ENCODE data around the gene TAPBP. TPM values are rescaled to one million over a fixed set of nuclear protein-coding genes. Genes with fewer than 3 reads are reported as not detected.

Gene TAPBP
- total and polyA plus RNA-seq, 9 of the 15 experiments (the other 6 are each of a cell fraction or from before 2014, with no cell fraction given): 5.6 to 74.0 (median 22.3) TPM

DNA sequence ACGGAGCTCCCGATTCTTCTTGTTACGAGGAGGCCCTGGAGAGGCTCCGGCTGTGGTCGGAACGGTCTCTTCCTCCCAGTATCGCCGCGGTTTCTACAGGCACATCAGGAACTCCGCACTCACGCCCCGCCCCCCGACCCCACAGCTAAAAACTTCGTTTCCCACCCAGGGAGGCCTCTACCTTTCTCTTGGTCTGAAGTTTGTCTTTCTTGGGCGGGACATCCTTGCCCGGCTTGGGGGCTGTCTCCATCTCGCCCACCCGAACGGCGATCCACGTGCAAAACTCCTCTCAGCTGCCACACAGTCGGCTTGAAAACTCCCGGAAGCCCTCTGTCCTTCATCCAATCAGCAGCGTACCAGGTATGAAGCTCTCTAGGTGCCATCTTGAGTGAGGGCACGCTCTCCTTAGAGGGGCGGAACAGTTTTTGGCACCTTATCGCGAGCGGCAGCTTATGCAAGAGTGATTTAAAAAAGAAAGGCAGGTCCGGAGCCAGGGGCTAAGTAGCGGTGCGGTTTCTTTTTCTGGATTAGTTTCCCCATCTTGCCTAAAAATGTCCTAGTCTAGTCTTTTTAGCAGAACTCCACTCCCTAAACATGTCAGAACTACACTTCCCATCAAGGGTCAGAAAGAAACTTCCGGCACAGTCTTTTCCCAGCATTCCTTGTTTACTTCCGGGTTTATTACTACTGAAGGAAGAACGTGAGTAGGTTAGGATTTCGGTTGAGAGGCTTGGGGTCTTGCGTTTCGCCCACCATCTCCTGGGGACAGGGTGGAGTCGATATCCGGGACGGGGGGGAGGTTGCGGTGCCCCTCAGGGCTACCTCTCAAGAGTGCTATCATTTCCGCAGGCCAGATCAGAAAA, 24.7 kb downstream of the TAPBP start, which contains the start of the genes PFDN6 and WDR46 (continued):
- peak; percentile 56 to 71; a peak in 3 of 4 replicates for TF ChIP-seq TEAD1 (CRISPR knock-in tag; IDR thresholded peaks at IDR 0.05)
- TF ChIP-seq ZNF143 (CRISPR knock-in tag; IDR thresholded peaks at IDR 0.05): peak; percentile 88
- no peak for TF ChIP-seq ZNF699 (CRISPR knock-in tag; IDR thresholded peaks at IDR 0.05; ENCODE audit: insufficient replicate concordance)
- no peak for TF ChIP-seq EHMT2 (IDR thresholded peaks at IDR 0.05)
- TF ChIP-seq POLR3A (IDR thresholded peaks at IDR 0.05; ENCODE audit: borderline replicate concordance, extremely low read depth, insufficient read depth, insufficient read length): no peak
- TF ChIP-seq ZNF324 (CRISPR knock-in tag; IDR thresholded peaks at IDR 0.05): no peak
- no peak for TF ChIP-seq CSDE1 (IDR thresholded peaks at IDR 0.05)
- peak; percentile 92 to 100; a peak in 3 of 4 replicates for TF ChIP-seq HDAC1 (IDR thresholded peaks at IDR 0.05)
- TF ChIP-seq, protein P1, sequence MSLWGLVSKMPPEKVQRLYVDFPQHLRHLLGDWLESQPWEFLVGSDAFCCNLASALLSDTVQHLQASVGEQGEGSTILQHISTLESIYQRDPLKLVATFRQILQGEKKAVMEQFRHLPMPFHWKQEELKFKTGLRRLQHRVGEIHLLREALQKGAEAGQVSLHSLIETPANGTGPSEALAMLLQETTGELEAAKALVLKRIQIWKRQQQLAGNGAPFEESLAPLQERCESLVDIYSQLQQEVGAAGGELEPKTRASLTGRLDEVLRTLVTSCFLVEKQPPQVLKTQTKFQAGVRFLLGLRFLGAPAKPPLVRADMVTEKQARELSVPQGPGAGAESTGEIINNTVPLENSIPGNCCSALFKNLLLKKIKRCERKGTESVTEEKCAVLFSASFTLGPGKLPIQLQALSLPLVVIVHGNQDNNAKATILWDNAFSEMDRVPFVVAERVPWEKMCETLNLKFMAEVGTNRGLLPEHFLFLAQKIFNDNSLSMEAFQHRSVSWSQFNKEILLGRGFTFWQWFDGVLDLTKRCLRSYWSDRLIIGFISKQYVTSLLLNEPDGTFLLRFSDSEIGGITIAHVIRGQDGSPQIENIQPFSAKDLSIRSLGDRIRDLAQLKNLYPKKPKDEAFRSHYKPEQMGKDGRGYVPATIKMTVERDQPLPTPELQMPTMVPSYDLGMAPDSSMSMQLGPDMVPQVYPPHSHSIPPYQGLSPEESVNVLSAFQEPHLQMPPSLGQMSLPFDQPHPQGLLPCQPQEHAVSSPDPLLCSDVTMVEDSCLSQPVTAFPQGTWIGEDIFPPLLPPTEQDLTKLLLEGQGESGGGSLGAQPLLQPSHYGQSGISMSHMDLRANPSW (CRISPR knock-in tag; IDR thresholded peaks at IDR 0.05): no peak
- TF ChIP-seq HNRNPL (IDR thresholded peaks at IDR 0.05; ENCODE audit: low read depth, low read length): no peak
- peak; percentile 66 for TF ChIP-seq TAF1 (IDR thresholded peaks at IDR 0.05; ENCODE audit: control insufficient read depth, extremely low read depth, insufficient read depth, low read length, severe bottlenecking)
- TF ChIP-seq NR3C1 (CRISPR knock-in tag; IDR thresholded peaks at IDR 0.05): no peak
- no peak for TF ChIP-seq PHF21A (IDR thresholded peaks at IDR 0.05; ENCODE audit: borderline replicate concordance, low read depth)
- TF ChIP-seq, protein P2, sequence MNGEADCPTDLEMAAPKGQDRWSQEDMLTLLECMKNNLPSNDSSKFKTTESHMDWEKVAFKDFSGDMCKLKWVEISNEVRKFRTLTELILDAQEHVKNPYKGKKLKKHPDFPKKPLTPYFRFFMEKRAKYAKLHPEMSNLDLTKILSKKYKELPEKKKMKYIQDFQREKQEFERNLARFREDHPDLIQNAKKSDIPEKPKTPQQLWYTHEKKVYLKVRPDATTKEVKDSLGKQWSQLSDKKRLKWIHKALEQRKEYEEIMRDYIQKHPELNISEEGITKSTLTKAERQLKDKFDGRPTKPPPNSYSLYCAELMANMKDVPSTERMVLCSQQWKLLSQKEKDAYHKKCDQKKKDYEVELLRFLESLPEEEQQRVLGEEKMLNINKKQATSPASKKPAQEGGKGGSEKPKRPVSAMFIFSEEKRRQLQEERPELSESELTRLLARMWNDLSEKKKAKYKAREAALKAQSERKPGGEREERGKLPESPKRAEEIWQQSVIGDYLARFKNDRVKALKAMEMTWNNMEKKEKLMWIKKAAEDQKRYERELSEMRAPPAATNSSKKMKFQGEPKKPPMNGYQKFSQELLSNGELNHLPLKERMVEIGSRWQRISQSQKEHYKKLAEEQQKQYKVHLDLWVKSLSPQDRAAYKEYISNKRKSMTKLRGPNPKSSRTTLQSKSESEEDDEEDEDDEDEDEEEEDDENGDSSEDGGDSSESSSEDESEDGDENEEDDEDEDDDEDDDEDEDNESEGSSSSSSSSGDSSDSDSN (IDR thresholded peaks at IDR 0.05; ENCODE audit: borderline replicate concordance in 1 of 2, low read depth in 2 of 2, low read length in 2 of 2): 0 out of 4 replicates have a peak, but pooled peaks of 1 of the 2 experiments have one; percentile 23
- TF ChIP-seq, protein P3, sequence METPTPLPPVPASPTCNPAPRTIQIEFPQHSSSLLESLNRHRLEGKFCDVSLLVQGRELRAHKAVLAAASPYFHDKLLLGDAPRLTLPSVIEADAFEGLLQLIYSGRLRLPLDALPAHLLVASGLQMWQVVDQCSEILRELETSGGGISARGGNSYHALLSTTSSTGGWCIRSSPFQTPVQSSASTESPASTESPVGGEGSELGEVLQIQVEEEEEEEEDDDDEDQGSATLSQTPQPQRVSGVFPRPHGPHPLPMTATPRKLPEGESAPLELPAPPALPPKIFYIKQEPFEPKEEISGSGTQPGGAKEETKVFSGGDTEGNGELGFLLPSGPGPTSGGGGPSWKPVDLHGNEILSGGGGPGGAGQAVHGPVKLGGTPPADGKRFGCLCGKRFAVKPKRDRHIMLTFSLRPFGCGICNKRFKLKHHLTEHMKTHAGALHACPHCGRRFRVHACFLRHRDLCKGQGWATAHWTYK (CRISPR knock-in tag; IDR thresholded peaks at IDR 0.05): no peak
- no peak for TF ChIP-seq MAFF (IDR thresholded peaks at IDR 0.05; ENCODE audit: low read length)
- TF ChIP-seq KLF13 (tag; IDR thresholded peaks at IDR 0.05; ENCODE audit: borderline replicate concordance, low read depth): no peak; the same call in 1 of the 2 replicates
- no peak for TF ChIP-seq NCOA4 (IDR thresholded peaks at IDR 0.05; ENCODE audit: partially characterized antibody)
- no peak for TF ChIP-seq JUNB (CRISPR knock-in tag; conservative IDR thresholded peaks at IDR 0.05)
- peak; percentile 78; the same call in 1 of the 2 replicates for TF ChIP-seq BACH1 (tag; IDR thresholded peaks at IDR 0.05)
- no peak for TF ChIP-seq EZH2 (IDR thresholded peaks at IDR 0.05; ENCODE audit: borderline replicate concordance, low read depth, low read length)
- TF ChIP-seq ADNP (tag; IDR thresholded peaks at IDR 0.05): no peak

Measured in K562 (cell line).